ENCODE measurements around the gene ESPNL.

DNA sequence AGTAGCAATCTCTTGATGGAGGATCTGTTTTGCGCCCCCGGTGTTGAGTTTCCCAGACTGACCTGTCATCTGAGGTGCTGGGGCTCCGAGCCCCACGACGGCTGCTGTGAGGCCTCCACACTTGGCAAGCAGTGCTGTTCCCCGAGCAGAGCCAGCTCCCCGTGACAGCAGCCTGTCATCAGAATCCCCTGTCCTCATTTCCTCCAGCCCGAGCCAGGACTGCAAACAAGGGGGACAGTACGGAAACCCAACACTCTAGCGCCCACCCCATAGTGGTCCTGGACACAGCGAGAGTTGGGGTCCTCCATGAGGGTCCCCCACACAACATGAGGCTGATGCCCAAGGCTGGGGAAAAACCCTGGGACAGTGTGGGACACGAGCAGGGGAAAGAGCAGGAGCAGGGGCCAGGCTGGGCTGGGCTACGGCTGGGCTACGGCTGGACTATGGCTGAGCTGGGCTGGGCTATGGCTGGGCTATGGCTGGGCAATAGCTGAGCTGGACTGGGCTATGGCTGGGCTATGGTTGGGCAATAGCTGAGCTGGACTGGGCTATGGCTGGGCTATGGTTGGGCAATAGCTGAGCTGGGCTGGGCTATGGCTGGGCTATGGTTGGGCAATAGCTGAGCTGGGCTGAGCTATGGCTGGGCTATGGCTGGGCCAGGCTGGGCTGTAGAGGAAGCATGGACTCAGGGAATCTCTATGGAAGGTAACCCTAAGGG, 36.8 kb downstream of the ESPNL start:
- TF ChIP-seq, protein P1, sequence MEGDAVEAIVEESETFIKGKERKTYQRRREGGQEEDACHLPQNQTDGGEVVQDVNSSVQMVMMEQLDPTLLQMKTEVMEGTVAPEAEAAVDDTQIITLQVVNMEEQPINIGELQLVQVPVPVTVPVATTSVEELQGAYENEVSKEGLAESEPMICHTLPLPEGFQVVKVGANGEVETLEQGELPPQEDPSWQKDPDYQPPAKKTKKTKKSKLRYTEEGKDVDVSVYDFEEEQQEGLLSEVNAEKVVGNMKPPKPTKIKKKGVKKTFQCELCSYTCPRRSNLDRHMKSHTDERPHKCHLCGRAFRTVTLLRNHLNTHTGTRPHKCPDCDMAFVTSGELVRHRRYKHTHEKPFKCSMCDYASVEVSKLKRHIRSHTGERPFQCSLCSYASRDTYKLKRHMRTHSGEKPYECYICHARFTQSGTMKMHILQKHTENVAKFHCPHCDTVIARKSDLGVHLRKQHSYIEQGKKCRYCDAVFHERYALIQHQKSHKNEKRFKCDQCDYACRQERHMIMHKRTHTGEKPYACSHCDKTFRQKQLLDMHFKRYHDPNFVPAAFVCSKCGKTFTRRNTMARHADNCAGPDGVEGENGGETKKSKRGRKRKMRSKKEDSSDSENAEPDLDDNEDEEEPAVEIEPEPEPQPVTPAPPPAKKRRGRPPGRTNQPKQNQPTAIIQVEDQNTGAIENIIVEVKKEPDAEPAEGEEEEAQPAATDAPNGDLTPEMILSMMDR (IDR thresholded peaks at IDR 0.05; ENCODE audit: low read depth, low read length, poor library complexity, severe bottlenecking), result no peak
- TF ChIP-seq EZH2phosphoT487 (IDR thresholded peaks at IDR 0.05; ENCODE audit: borderline replicate concordance, low read length), result no peak

All from DOHH2 (cell line).